B cell (primary cell): Measurements from ENCODE around the gene ARFGAP1. TPM values are rescaled to one million over a fixed set of nuclear protein-coding genes. Genes with fewer than 3 reads are reported as not detected.

Source experiments
- ATAC-seq: fragments of 200-7000 bp; cut with Tn5 transposase; one replicate; pipeline ENCODE4 v1.10.0; 2021; ENCODE audit warnings: low read depth, mild to moderate bottlenecking, moderate number of reproducible peaks, moderate library complexity
- CTCF ChIA-PET: fragments of 350-600 bp; sonication (Branson Sonifier 250); formaldehyde crosslinking; loops from one replicate; lab custom pipeline; 2021; ENCODE audit warnings: antibody characterized with exemption, inconsistent platforms; lab: Charles Lee
- POLR2A ChIA-PET: fragments of 350-600 bp; sonication (Branson Sonifier 250); formaldehyde crosslinking; loops from one replicate; lab custom pipeline; 2021; ENCODE audit warnings: antibody characterized with exemption; lab: Charles Lee
- DNase-seq: peaks from one replicate; pipeline ENCODE4 v3.0.0; 2013
- H2AFZ ChIP-seq: 2 replicates; pipeline ENCODE4 v1.6.1; 2012; ENCODE audit warnings: mild to moderate bottlenecking, low read depth, low read length; ENCODE audit not compliant: insufficient read depth, poor library complexity, severe bottlenecking
- H3K27ac ChIP-seq, 2 donors: 1 replicate in 1 of 2; 2 replicates in 1 of 2; pipeline ENCODE4 v1.5.1; 2012 to 2013; ENCODE audit warnings: low read length in 2 of 2, mild to moderate bottlenecking in 2 of 2, moderate library complexity in 1 of 2
- H3K27me3 ChIP-seq, 4 experiments: fragments of 200-600 bp in 1 of 4; sonication (generic) in 1 of 4; replicated peaks in 1 of 4; 1 replicate in 2 of 4; 2 replicates in 2 of 4; pipeline versions ENCODE4 v1.6.1 to v1.7.0; 2013 to 2016; ENCODE audit warnings: low read length in 3 of 4, mild to moderate bottlenecking in 2 of 4, mixed read lengths in 1 of 4, moderate library complexity in 1 of 4; ENCODE audit not compliant: insufficient read depth in 4 of 4, control insufficient read depth in 3 of 4; ENCODE audit errors: control extremely low read depth in 1 of 4
- H3K36me3 ChIP-seq, 2 experiments: replicated peaks in 1 of 2; 1 replicate in 1 of 2; 2 replicates in 1 of 2; pipeline versions ENCODE4 v1.6.1 to v1.7.1; 2013; ENCODE audit warnings: low read length in 1 of 2; ENCODE audit not compliant: insufficient read depth in 2 of 2, control insufficient read depth in 1 of 2; ENCODE audit errors: control extremely low read depth in 1 of 2, extremely low read depth in 1 of 2
- H3K4me1 ChIP-seq, 2 donors: fragments of 200-600 bp in 1 of 2; sonication (generic) in 1 of 2; 1 replicate in 1 of 2; 2 replicates in 1 of 2; pipeline versions ENCODE4 v1.5.1 to v1.6.1; 2013 to 2017; ENCODE audit warnings: low read length in 2 of 2; ENCODE audit not compliant: control insufficient read depth in 2 of 2, insufficient read depth in 2 of 2
- H3K4me2 ChIP-seq: replicated peaks from 2 replicates; pipeline ENCODE3; 2012; ENCODE audit warnings: mild to moderate bottlenecking, low read depth, low read length; ENCODE audit not compliant: poor library complexity, severe bottlenecking
- H3K4me3 ChIP-seq, 5 experiments: fragments of 200-600 bp in 1 of 5; sonication (generic) in 1 of 5; 1 replicate in 3 of 5; 2 replicates in 2 of 5; pipeline versions ENCODE4 v1.5.1 to v1.7.0; 2011 to 2016; ENCODE audit warnings: low read length in 4 of 5, mild to moderate bottlenecking in 4 of 5, low read depth in 2 of 5, control low read depth in 1 of 5, moderate library complexity in 1 of 5; ENCODE audit not compliant: insufficient read depth in 1 of 5; ENCODE audit errors: control extremely low read depth in 1 of 5, extremely low read depth in 1 of 5
- H3K79me2 ChIP-seq: fragments of 200-600 bp; sonication (generic); one replicate; pipeline ENCODE4 v1.6.0; 2016; ENCODE audit warnings: low read length; ENCODE audit not compliant: control insufficient read depth, insufficient read depth
- H3K9ac ChIP-seq: fragments of 200-600 bp; sonication (generic); 2 replicates; pipeline ENCODE4 v1.6.1; 2017; ENCODE audit warnings: mild to moderate bottlenecking, low read length, moderate library complexity
- H3K9me3 ChIP-seq, 3 donors: one replicate each; pipeline versions ENCODE4 v1.6.1 to v1.7.1; 2013; ENCODE audit warnings: low read length in 2 of 3; ENCODE audit not compliant: control insufficient read depth in 2 of 3, insufficient read depth in 1 of 3; ENCODE audit errors: control extremely low read depth in 1 of 3
- H4K20me1 ChIP-seq: 2 replicates; pipeline ENCODE4 v1.6.0; 2012; ENCODE audit warnings: mild to moderate bottlenecking, low read length; ENCODE audit not compliant: insufficient read depth, control insufficient read depth, poor library complexity, severe bottlenecking
- H3K27ac Mint-ChIP-seq: one replicate; pipeline ENCODE4 v1.8.0; 2021; ENCODE audit warnings: mixed read lengths
- H3K27me3 Mint-ChIP-seq: one replicate; pipeline ENCODE4 v1.8.0; 2021; ENCODE audit warnings: mixed read lengths
- H3K4me1 Mint-ChIP-seq: one replicate; pipeline ENCODE4 v1.8.0; 2021; ENCODE audit warnings: mixed read lengths
- H3K4me3 Mint-ChIP-seq: one replicate; pipeline ENCODE4 v1.8.0; 2021; ENCODE audit warnings: mixed read lengths
- H3K9me3 Mint-ChIP-seq: one replicate; pipeline ENCODE4 v1.8.0; 2022; ENCODE audit warnings: mixed read lengths; ENCODE audit not compliant: insufficient read depth
- CTCF ChIP-seq: fragments of 200-600 bp; IDR thresholded peaks from one replicate; pipeline ENCODE4 v1.8.0; 2022; ENCODE audit warnings: antibody characterized with exemption, mild to moderate bottlenecking
- EZH2 ChIP-seq: IDR thresholded peaks from 2 replicates; pipeline ENCODE4 v1.6.1; 2012; ENCODE audit warnings: borderline replicate concordance, low read depth, mild to moderate bottlenecking, moderate library complexity, low read length; ENCODE audit not compliant: insufficient read depth, poor library complexity, severe bottlenecking
- WGBS: methylation state at CpG from one replicate; pipeline ENCODE4 v1.1.5; 2013; ENCODE audit warnings: missing lambda C conversion rate; ENCODE audit not compliant: insufficient coverage; 5-methylcytosine and 5-hydroxymethylcytosine counted together
- intact Hi-C: fragments of 100-400 bp; cut with micrococcal nuclease; formaldehyde crosslinking; loops from one replicate; pipeline ENCODE4 v1.10.0; 2022
- polyA plus RNA-seq: library from polyadenylated mRNA; depleted of rRNA; stranded (reverse); fragments of >200 nt; gene quantifications from 2 replicates; pipeline ENCODE4 v1.2.3, GENCODE V29; 2012
- total RNA-seq, 2 donors: library from RNA; stranded (reverse); fragments of 120-200 nt in 1 of 2; gene quantifications; 1 replicate in 1 of 2; 2 replicates in 1 of 2; pipeline versions ENCODE4 v1.2.3 to v1.2.4, GENCODE V29; 2013 to 2022

ARFGAP1 gene
- total and polyA plus RNA-seq, 2 donors (not counting 1 experiment from before 2014, with no cell fraction given): 83.2 to 99.4 TPM

DNA sequence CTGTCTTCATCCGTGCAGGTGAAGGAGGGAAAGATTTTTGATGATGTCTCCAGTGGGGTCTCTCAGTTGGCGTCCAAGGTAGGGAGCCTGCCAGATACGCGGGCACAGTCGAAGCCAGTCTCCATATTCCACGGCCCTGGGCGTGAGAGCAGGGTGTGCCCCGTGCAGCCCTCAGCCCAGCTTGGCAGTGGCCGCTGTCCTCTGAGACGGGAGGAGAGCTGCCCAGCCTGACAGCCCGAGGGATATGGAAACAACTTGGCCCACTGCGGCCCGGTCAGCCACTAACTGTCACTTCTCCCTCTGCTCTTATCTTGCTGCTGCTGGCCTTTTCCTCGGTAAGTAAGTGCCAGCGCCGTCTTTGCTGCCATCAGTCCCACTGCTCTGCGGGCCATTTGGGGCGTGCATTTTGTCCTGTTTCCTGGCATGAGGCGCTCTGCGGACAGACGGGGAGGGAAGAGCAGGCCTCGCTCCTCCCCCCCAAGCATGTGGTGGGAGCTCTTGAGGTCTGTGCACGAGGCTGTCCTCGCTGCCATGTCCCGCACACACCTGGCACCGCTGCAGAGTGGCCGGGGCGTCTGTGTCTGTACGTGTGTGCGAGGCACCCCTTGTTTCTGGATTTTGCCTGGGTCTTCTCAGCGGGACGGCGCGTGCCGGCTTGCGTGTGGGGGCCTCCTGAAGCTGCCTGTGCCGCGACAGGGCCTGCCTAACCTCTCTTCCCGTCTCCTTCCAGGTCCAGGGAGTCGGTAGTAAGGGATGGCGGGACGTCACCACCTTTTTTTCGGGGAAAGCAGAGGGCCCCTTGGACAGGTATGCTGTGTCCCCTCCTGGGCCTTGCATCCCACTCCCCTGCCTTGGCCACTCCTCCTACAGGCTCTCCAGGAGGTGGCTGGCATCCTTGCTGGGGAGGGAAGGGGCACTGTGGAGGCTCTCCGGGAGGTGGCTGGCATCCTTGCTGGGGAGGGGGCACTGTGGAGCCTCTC is 13.3 kb downstream of the ARFGAP1 start:
- Histone ChIP-seq H3K4me2 (no peak overlapping the region), H3K4me3 (no peak overlapping the region), H3K79me2 (no peaks in the 10 kb centered on the region), H3K27me3 (no peaks in the 10 kb centered on the region), H2AFZ (no peak overlapping the region), H3K9me3 (no peaks in the 10 kb centered on the region), H4K20me1 (no peaks in the 10 kb centered on the region), H3K4me1 (no peaks in the 10 kb centered on the region), H3K9ac (no peak overlapping the region), H3K27ac (no peak overlapping the region), H3K36me3 (peaks cover 0 to 14% of the 10 kb centered on the region in 2 experiments)
- no peak for ATAC-seq
- Mint-ChIP-seq H3K27ac (no peak overlapping the region), H3K27me3 (no peaks in the 10 kb centered on the region), H3K9me3 (no peaks in the 10 kb centered on the region), H3K4me3 (no peak overlapping the region), H3K4me1 (peaks cover 1% of the 10 kb centered on the region)
- intact Hi-C loops: no loop called here
- POLR2A ChIA-PET: no interaction called here
- no peak for DNase-seq
- 97% methylated on average over 41 of the region's 44 CpGs for WGBS
- CTCF ChIA-PET: no interaction called here
- TF ChIP-seq CTCF (no peak), EZH2 (no peak)
